Measurements from ENCODE around the gene LRRC73. TPM values are rescaled to one million over a fixed set of nuclear protein-coding genes. Genes with fewer than 3 reads are reported as not detected.

The LRRC73 gene
- total and polyA plus RNA-seq, 9 of the 15 experiments (the other 6 are each of a cell fraction or from before 2014, with no cell fraction given): 0.07 to 0.55 (median 0.16) TPM; not detected in 3

- TF ChIP-seq HLTF (IDR thresholded peaks at IDR 0.05) (0 out of 2 replicates have a peak, but pooled peaks have one; percentile 14), TEAD4 (IDR thresholded peaks at IDR 0.05; ENCODE audit: low read length) (0 out of 2 replicates have a peak, but pooled peaks have one; percentile 4), TEAD4 (CRISPR knock-in tag; IDR thresholded peaks at IDR 0.05; ENCODE audit: borderline replicate concordance) (no peak), SMARCA4 (IDR thresholded peaks at IDR 0.05) (no peak), CGGBP1 (CRISPR knock-in tag; IDR thresholded peaks at IDR 0.05) (no peak), HDAC1 (IDR thresholded peaks at IDR 0.05) (peak in 1 of 2 experiments; percentile 62; a peak in 1 of 4 replicates), RBM25 (IDR thresholded peaks at IDR 0.05; ENCODE audit: low read depth, low read length, severe bottlenecking) (no peak), SIN3A (IDR thresholded peaks at IDR 0.05; ENCODE audit: borderline replicate concordance in 2 of 2, control insufficient read depth in 1 of 2, low read depth in 2 of 2, low read length in 2 of 2) (peak; percentile 46 to 86; a peak in 1 of 4 replicates), POLR2AphosphoS5 (IDR thresholded peaks at IDR 0.05; ENCODE audit: control insufficient read depth, insufficient read depth, low read depth, low read length) (peak; percentile 25; the same call in 1 of the 2 replicates)
These were observed at the start of gene LRRC73 (continued) for GRCh38 chr6:43509984-43510826.

- in situ Hi-C loops (cut with MboI): no loop called here
- no peak for TF ChIP-seq THAP7 (CRISPR knock-in tag; IDR thresholded peaks at IDR 0.05)
- TF ChIP-seq SRSF9 (IDR thresholded peaks at IDR 0.05; ENCODE audit: borderline replicate concordance, low read depth, low read length): no peak
- no peak for TF ChIP-seq GTF2B (IDR thresholded peaks at IDR 0.05; ENCODE audit: extremely low read depth, insufficient read length)
- no peak for TF ChIP-seq ZBTB2 (IDR thresholded peaks at IDR 0.05)
- no peak for TF ChIP-seq ESRRB (CRISPR knock-in tag; IDR thresholded peaks at IDR 0.05; ENCODE audit: borderline replicate concordance)
- no peak for TF ChIP-seq CTCFL (IDR thresholded peaks at IDR 0.05; ENCODE audit: borderline replicate concordance, insufficient read depth, low read depth, low read length, poor library complexity, severe bottlenecking)
These were observed 49.2 kb upstream of the LRRC73 start for GRCh38 chr6:43559328-43559727.

More at GRCh38 chr6:43559328-43559727, 49.2 kb upstream of the LRRC73 start:
- no peak; the same call in 2 of the 3 replicates for ATAC-seq
- FAIRE-seq: no peak
- Histone ChIP-seq H3K27me3 (ENCODE audit: control insufficient read depth in 2 of 2, insufficient read depth in 2 of 2, low read length in 2 of 2) (no peaks in the 10 kb centered on the region), H3K9me1 (ENCODE audit: control insufficient read depth, insufficient read depth, low read length) (no peaks in the 10 kb centered on the region), H2AFZ (ENCODE audit: low read depth, low read length) (no peak overlapping the region), H3K79me2 (ENCODE audit: control insufficient read depth, insufficient read depth, low read length) (no peaks in the 10 kb centered on the region), H3K4me1 (replicated peaks in 1 of 2; ENCODE audit: control insufficient read depth in 2 of 2, insufficient read depth in 2 of 2, low read length in 2 of 2) (no peaks in the 10 kb centered on the region), H3K36me3 (ENCODE audit: control insufficient read depth, insufficient read depth, low read length) (peaks cover 100% of the 10 kb centered on the region), H3K4me2 (ENCODE audit: insufficient read depth, low read length) (no peak overlapping the region), H3K27ac (ENCODE audit: extremely low read depth, low read depth, low read length) (no peak overlapping the region), H3K9ac (ENCODE audit: insufficient read depth in 1 of 2, low read depth in 2 of 2, low read length in 2 of 2) (no peak overlapping the region), H4K20me1 (replicated peaks; ENCODE audit: control insufficient read depth, insufficient read depth, low read length) (no peaks in the 10 kb centered on the region), H3K9me3 (replicated peaks; ENCODE audit: control insufficient read depth, insufficient read depth, low read depth, low read length) (no peaks in the 10 kb centered on the region), H3K4me3 (no peak overlapping the region)
- intact Hi-C loops (cut with micrococcal nuclease): no loop called here
- TSS peak; percentile 1 for BruUV-seq (replicated peaks)
- ChIA-PET CTCF (ENCODE audit: low intra/inter-chr PET ratio) (no interaction called here), POLR2A (interaction anchor here (0.9 to 1.7 kb wide), 4 partner anchors 10 to 38 kb away, joined by 3 to 6 read pairs (median 6); no protein-coding TSS in a partner anchor)
- DNase-seq (ENCODE audit: extremely low read depth in 1 of 4, low spot score in 3 of 4): no peak

Measured in K562 (cell line).